Right lobe of liver (tissue), 4 donors: ENCODE data around the gene POR.

Experiments used
- CTCF ChIP-seq, 4 donors: fragments of 200-600 bp in 3 of 4; fragments of 450-650 bp in 1 of 4; IDR thresholded peaks; one replicate each; pipeline versions ENCODE4 v1.5.1 to v1.8.0; 2016 to 2022; ENCODE audit warnings: antibody characterized with exemption in 4 of 4, mild to moderate bottlenecking in 2 of 4
- POLR2A ChIP-seq: fragments of 450-650 bp; IDR thresholded peaks from one replicate; pipeline ENCODE4 v1.6.1; 2017; ENCODE audit warnings: antibody characterized with exemption, mild to moderate bottlenecking
- donor health status: DM: no; HTN: no; CAD: no.
- donor health status: DM: no; HTN: no; CAD: no.
- donor health status: DM: no; HTN: yes; CAD: no.

GRCh38 chr7:75945297-75946168, 30.6 kb downstream of the POR start:
- TF ChIP-seq CTCF (IDR thresholded peaks at IDR 0.05), result no peak
- peak; percentile 26 for TF ChIP-seq POLR2A
